GM19324 (cell line): ENCODE results near the gene IGF2BP1.
"Not testable (repeated sequence)": the region's sequence is repeated elsewhere in the genome, so short reads cannot be mapped to it uniquely, and the experiment has no call there.

Experiments
- ATAC-seq: cut with Tn5 transposase; IDR thresholded peaks from one replicate; pipeline ENCODE4 v1.9.1; 2021; ENCODE audit warnings: mild to moderate bottlenecking, moderate library complexity; ENCODE audit not compliant: unreplicated experiment, low FRiP score

Gene IGF2BP1

GRCh38 chr17:49016775-49017463 lies 19.7 kb downstream of the IGF2BP1 start:
- no peak for ATAC-seq

GRCh38 chr17:49018116-49018612 lies 21.0 kb downstream of the IGF2BP1 start:
- ATAC-seq = no peak

- ATAC-seq = no peak
Measured at GRCh38 chr17:49018748-49019147, 21.6 kb downstream of the IGF2BP1 start.

- no peak for ATAC-seq
Measured at GRCh38 chr17:49020609-49021008, 23.4 kb downstream of the IGF2BP1 start.

GRCh38 chr17:49021095-49021767 lies 24.0 kb downstream of the IGF2BP1 start:
- no peak for ATAC-seq

GRCh38 chr17:49021768-49022103 lies 24.6 kb downstream of the IGF2BP1 start:
- no peak for ATAC-seq

- no peak for ATAC-seq
Measured at GRCh38 chr17:49022391-49022941, 25.3 kb downstream of the IGF2BP1 start.

- ATAC-seq = no peak
Measured at GRCh38 chr17:49024523-49024922, 27.3 kb downstream of the IGF2BP1 start.

GRCh38 chr17:49026447-49026846 lies 29.3 kb downstream of the IGF2BP1 start:
- not testable (repeated sequence) for ATAC-seq

GRCh38 chr17:49028271-49028670 lies 31.1 kb downstream of the IGF2BP1 start:
- ATAC-seq = no peak

GRCh38 chr17:49029801-49030200 lies 32.6 kb downstream of the IGF2BP1 start:
- no peak for ATAC-seq

GRCh38 chr17:49031965-49032928 lies 35.1 kb downstream of the IGF2BP1 start:
- ATAC-seq = no peak

- no peak for ATAC-seq
Measured at GRCh38 chr17:49035470-49036269, 38.5 kb downstream of the IGF2BP1 start.

- ATAC-seq = no peak
Measured at GRCh38 chr17:49036270-49036626, 39.1 kb downstream of the IGF2BP1 start.

GRCh38 chr17:49038138-49038537 lies 41.0 kb downstream of the IGF2BP1 start:
- no peak for ATAC-seq

- ATAC-seq = no peak
Measured at GRCh38 chr17:49038544-49038943, 41.4 kb downstream of the IGF2BP1 start.

- not testable (repeated sequence) for ATAC-seq
Measured at GRCh38 chr17:49039518-49039917, 42.3 kb downstream of the IGF2BP1 start.

GRCh38 chr17:49041527-49041926 lies 44.3 kb downstream of the IGF2BP1 start:
- ATAC-seq = no peak

- no peak for ATAC-seq
Measured at GRCh38 chr17:49045376-49045775, 48.2 kb downstream of the IGF2BP1 start.

- no peak for ATAC-seq
Measured at GRCh38 chr17:49046912-49047311, 49.7 kb downstream of the IGF2BP1 start.
